Left lung (tissue), 10 donors: ENCODE results near the gene RHD. TPM values are rescaled to one million over a fixed set of nuclear protein-coding genes. Genes with fewer than 3 reads are reported as not detected.
A peak's percentile ranks its signal among the peaks of the same experiment; 100 is the strongest.
"Not testable (repeated sequence)": the region's sequence is repeated elsewhere in the genome, so short reads cannot be mapped to it uniquely, and the experiment has no call there.

Experiments used
- ATAC-seq: fragments of 200-7000 bp; cut with Tn5 transposase; one replicate; pipeline ENCODE4 v1.9.1; 2020; ENCODE audit warnings: moderate library complexity
- DNase-seq, 4 donors: peaks; one replicate each; pipeline ENCODE4 v3.0.0-alpha.2; 2013 to 2020
- H3K27ac ChIP-seq, 2 donors: fragments of 200-600 bp; sonication (generic) in 1 of 2; one replicate each; pipeline versions ENCODE4 v1.5.0 to v1.8.0; 2020 to 2021
- H3K27me3 ChIP-seq, 2 donors: fragments of 200-600 bp; sonication (generic) in 1 of 2; one replicate each; pipeline versions ENCODE4 v1.5.0 to v1.8.0; 2020 to 2021
- H3K36me3 ChIP-seq, 2 donors: fragments of 200-600 bp; sonication (generic) in 1 of 2; one replicate each; pipeline versions ENCODE4 v1.5.0 to v1.8.0; 2020 to 2021
- H3K4me1 ChIP-seq, 2 donors: fragments of 200-600 bp; one replicate each; pipeline ENCODE4 v1.8.0; 2021
- H3K4me3 ChIP-seq, 2 donors: fragments of 200-600 bp; sonication (generic) in 1 of 2; one replicate each; pipeline versions ENCODE4 v1.5.0 to v1.8.0; 2020 to 2021; ENCODE audit warnings: mild to moderate bottlenecking in 1 of 2
- H3K9me3 ChIP-seq, 2 donors: fragments of 200-600 bp; sonication (generic) in 1 of 2; one replicate each; pipeline versions ENCODE4 v1.5.0 to v1.8.0; 2020 to 2021
- intact Hi-C, 2 donors: fragments of 100-400 bp; cut with DNase I; formaldehyde crosslinking; loops; one replicate each; pipeline versions ENCODE4 v1.11.2 to v1.14.2; 2022
- polyA plus RNA-seq, 6 donors: library from polyadenylated mRNA; unstranded; fragments of 120-200 nt; gene quantifications; one replicate each; pipeline ENCODE4 v1.2.1, GENCODE V29; 2013; ENCODE audit not compliant: insufficient read length in 6 of 6
- total RNA-seq, 2 donors: library from RNA; stranded (reverse); fragmentation: NEBNext Ultra II Directional; extraction: Animal tissue kit (Norgen Biotek cat#: 25700); gene quantifications; one replicate each; pipeline ENCODE4 v1.2.1, GENCODE V29; 2021
- donor health status: DM: no; HTN: yes; CAD: no.
- donor health status: DM: no; HTN: no; CAD: no.

RHD gene
- total and polyA plus RNA-seq, 8 donors = 0.10 to 3.1 (median 1.8) TPM

GRCh38 chr1:25277295-25277694 is 5.0 kb downstream of the RHD start:
- H3K27me3 ChIP-seq, H3K4me1 ChIP-seq, H3K36me3 ChIP-seq, H3K27ac ChIP-seq, DNase-seq, H3K4me3 ChIP-seq, H3K9me3 ChIP-seq, intact Hi-C loops, ATAC-seq: not testable (repeated sequence)

- H3K27me3 ChIP-seq, H3K36me3 ChIP-seq, H3K9me3 ChIP-seq, intact Hi-C loops, H3K27ac ChIP-seq, H3K4me3 ChIP-seq, DNase-seq, H3K4me1 ChIP-seq, ATAC-seq: not testable (repeated sequence)
Measured at GRCh38 chr1:25278358-25278757, 6.0 kb downstream of the RHD start.

GRCh38 chr1:25278790-25279189 is 6.5 kb downstream of the RHD start:
- H3K36me3 ChIP-seq, H3K9me3 ChIP-seq, DNase-seq, H3K27ac ChIP-seq, H3K4me1 ChIP-seq, intact Hi-C loops, H3K4me3 ChIP-seq, H3K27me3 ChIP-seq, ATAC-seq: not testable (repeated sequence)

GRCh38 chr1:25279693-25280111 is 7.4 kb downstream of the RHD start:
- H3K4me1 ChIP-seq, DNase-seq, intact Hi-C loops, H3K27me3 ChIP-seq, H3K9me3 ChIP-seq, H3K4me3 ChIP-seq, H3K27ac ChIP-seq, ATAC-seq, H3K36me3 ChIP-seq: not testable (repeated sequence)

GRCh38 chr1:25285862-25286261 is 13.6 kb downstream of the RHD start:
- H3K9me3 ChIP-seq, H3K4me3 ChIP-seq, H3K36me3 ChIP-seq, H3K27me3 ChIP-seq, ATAC-seq, DNase-seq, H3K4me1 ChIP-seq, H3K27ac ChIP-seq, intact Hi-C loops: not testable (repeated sequence)

- ATAC-seq, H3K27ac ChIP-seq, H3K27me3 ChIP-seq, intact Hi-C loops, H3K9me3 ChIP-seq, H3K4me3 ChIP-seq, H3K36me3 ChIP-seq, H3K4me1 ChIP-seq, DNase-seq: not testable (repeated sequence)
Measured at GRCh38 chr1:25287164-25287563, 14.9 kb downstream of the RHD start.

- H3K4me3 ChIP-seq, H3K4me1 ChIP-seq, ATAC-seq, DNase-seq, intact Hi-C loops, H3K27ac ChIP-seq, H3K27me3 ChIP-seq, H3K36me3 ChIP-seq, H3K9me3 ChIP-seq: not testable (repeated sequence)
Measured at GRCh38 chr1:25288573-25289101, 16.3 kb downstream of the RHD start.

- peak; percentile 85 for ATAC-seq
- intact Hi-C loops, H3K27ac ChIP-seq, DNase-seq, H3K36me3 ChIP-seq, H3K4me3 ChIP-seq, H3K27me3 ChIP-seq, H3K9me3 ChIP-seq, H3K4me1 ChIP-seq: not testable (repeated sequence)
Measured at GRCh38 chr1:25290043-25290442, 17.7 kb downstream of the RHD start.

GRCh38 chr1:25293426-25293825 is 21.1 kb downstream of the RHD start:
- intact Hi-C loops = not testable (repeated sequence)

GRCh38 chr1:25294889-25295826 is 22.8 kb downstream of the RHD start:
- ATAC-seq, H3K27me3 ChIP-seq, H3K4me3 ChIP-seq, H3K4me1 ChIP-seq, H3K27ac ChIP-seq, intact Hi-C loops, H3K36me3 ChIP-seq, DNase-seq, H3K9me3 ChIP-seq: not testable (repeated sequence)

More at GRCh38 chr1:25293426-25293825, 21.1 kb downstream of the RHD start:
- not testable (repeated sequence) for H3K4me3 ChIP-seq, ATAC-seq, H3K9me3 ChIP-seq, H3K4me1 ChIP-seq, H3K36me3 ChIP-seq, DNase-seq, H3K27ac ChIP-seq, H3K27me3 ChIP-seq

- H3K4me3 ChIP-seq, H3K36me3 ChIP-seq, H3K27ac ChIP-seq, ATAC-seq, H3K4me1 ChIP-seq, H3K27me3 ChIP-seq, intact Hi-C loops, H3K9me3 ChIP-seq, DNase-seq: not testable (repeated sequence)
Measured at GRCh38 chr1:25296501-25296900, 24.2 kb downstream of the RHD start.

- ATAC-seq, H3K27me3 ChIP-seq, H3K36me3 ChIP-seq, DNase-seq, H3K4me1 ChIP-seq, H3K9me3 ChIP-seq, H3K27ac ChIP-seq, intact Hi-C loops, H3K4me3 ChIP-seq: not testable (repeated sequence)
Measured at GRCh38 chr1:25300729-25301128, 28.4 kb downstream of the RHD start.

- intact Hi-C loops, H3K9me3 ChIP-seq, H3K27ac ChIP-seq, H3K4me3 ChIP-seq, DNase-seq, ATAC-seq, H3K27me3 ChIP-seq, H3K36me3 ChIP-seq, H3K4me1 ChIP-seq: not testable (repeated sequence)
Measured at GRCh38 chr1:25302330-25302729, 30.0 kb downstream of the RHD start.
